GM18907 (cell line): ENCODE data around the gene REELD1.

Experiments used
- ATAC-seq: cut with Tn5 transposase; IDR thresholded peaks from one replicate; pipeline ENCODE4 v1.9.1; 2021; ENCODE audit warnings: mild to moderate bottlenecking, moderate library complexity; ENCODE audit not compliant: unreplicated experiment

Gene REELD1

GRCh38 chr4:146224326-146224966 is 10.1 kb downstream of the REELD1 start:
- no peak for ATAC-seq

DNA sequence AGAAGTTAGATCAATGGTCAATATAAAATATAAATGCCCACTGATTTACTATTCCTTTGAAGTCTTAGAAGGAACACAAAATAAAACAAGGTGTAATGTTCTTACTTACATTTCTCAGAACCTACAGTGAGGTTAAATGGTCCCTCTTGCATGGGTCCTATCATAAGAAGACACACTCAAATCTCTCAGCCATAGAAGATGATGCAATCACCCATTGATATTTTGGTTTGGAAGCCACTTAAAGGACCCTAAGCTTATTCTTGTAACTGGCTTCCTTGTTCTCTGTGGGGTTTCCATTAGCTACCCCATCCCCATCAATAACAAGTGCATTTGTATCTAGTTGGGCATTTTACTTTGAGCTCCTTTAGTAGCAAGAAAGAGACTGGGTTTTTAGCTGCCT is 15.1 kb downstream of the REELD1 start:
- ATAC-seq: no peak

DNA sequence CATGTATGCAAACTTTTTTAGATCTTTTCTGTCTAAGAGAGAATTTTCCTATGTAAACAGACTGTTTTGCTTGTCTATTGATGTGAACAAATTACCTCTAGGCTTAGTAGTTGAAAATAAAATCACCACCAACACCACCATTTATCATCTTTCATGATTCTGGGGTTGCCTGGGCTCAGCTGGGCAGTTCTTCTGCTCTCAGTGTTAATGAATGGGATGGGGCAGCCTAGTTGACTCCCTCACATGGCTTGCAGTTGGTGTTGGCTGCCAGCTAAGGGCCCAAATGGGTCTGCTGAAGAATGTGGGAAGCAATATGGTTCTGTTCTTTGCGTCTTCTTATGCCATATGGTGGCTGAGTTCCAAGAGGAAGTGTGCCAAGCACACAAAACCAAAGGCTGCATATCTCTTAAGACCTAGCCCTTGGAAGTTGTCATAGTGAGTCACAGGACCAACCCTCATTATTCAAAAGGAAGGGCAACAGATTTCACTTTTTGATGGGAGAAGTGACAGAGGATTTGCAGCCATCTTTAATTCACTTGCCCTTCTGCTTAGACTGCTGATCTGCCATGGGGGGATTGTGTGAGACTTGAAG is 17.9 kb downstream of the REELD1 start:
- ATAC-seq: no peak

- no peak for ATAC-seq
Measured at GRCh38 chr4:146235654-146236177, 21.4 kb downstream of the REELD1 start.

DNA sequence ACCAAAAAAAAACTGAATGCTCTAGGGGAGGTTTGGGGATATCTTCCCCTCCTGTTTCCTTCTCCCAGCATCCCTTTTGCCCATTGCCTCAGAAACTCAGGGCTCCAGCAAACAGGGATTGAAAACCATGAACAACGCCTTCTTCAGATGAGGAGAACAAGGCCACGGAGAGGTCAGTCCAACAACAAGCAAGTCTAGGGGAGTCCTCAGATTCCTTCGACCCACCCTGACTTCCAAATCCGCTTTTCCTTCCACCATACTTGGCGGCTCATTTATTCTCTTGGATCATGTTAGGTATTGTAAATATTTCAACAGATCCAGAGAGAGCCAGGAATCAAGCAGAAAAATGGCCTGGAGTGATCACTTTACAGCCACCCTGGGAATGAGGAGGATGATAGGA is 21.9 kb downstream of the REELD1 start:
- no peak for ATAC-seq

GRCh38 chr4:146237092-146237491 is 22.8 kb downstream of the REELD1 start:
- ATAC-seq: no peak

DNA sequence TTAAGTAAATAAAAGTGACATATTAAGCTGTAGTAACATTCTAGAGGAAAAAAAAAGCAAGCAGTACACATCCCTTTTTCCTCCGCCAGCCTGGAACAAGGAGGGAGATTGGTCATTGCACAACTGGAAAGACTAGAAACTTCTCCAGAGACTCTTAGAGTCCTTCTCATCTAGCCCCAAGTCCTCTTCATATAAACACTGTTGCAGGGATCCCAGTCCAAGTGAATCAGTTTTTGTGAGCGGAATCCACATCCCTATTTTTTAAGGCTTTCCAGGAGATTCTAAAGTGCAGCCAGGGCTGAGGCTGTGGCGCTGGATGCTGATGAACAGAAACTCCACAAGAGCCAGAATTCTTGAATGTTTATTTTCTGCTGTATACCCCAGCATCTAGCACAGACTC is 23.8 kb downstream of the REELD1 start:
- no peak for ATAC-seq

GRCh38 chr4:146243141-146243882 is 29.0 kb downstream of the REELD1 start:
- peak; percentile 79 for ATAC-seq

DNA sequence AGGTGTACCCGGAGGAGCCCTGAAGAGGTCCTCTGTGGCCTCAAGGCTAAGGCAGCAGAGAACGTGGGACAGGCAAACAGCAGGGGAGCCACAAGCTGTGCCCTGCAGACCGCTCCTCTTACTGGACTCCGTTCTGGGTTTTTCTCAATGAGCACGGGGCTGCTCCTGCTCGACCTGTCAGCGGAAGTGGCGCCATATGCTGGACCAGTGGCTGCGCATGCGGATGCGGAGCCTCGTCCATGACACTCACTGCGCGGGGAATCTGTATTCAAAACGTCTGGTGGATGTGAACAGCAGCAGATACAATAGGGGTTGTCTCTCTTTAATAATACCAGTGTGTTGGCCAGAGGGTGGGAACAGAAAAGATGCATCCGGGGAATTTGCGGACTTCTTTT is 29.5 kb downstream of the REELD1 start:
- ATAC-seq: no peak

- no peak for ATAC-seq
Measured at GRCh38 chr4:146244496-146244895, 30.2 kb downstream of the REELD1 start.

- ATAC-seq: no peak
Measured at GRCh38 chr4:146245246-146245645, 30.9 kb downstream of the REELD1 start.

DNA sequence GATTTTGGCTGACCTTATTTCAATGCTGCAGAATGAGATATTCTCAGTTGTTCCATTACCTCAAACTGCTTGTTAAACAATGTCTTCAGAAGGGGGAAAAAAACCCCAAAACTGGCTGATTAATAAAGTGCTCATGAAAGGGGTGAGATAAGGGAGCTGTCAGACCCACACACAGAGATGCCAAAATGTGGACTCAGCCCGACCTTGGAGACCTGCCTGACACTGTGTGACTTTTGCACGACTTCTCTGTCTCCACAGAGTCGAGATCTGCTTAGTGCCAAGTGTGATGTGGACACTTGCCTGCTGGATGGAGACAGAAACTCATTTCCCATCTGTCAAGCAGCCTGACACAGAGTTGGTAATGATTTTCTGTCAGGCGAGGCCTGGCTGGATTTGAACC is 31.5 kb downstream of the REELD1 start:
- no peak for ATAC-seq

DNA sequence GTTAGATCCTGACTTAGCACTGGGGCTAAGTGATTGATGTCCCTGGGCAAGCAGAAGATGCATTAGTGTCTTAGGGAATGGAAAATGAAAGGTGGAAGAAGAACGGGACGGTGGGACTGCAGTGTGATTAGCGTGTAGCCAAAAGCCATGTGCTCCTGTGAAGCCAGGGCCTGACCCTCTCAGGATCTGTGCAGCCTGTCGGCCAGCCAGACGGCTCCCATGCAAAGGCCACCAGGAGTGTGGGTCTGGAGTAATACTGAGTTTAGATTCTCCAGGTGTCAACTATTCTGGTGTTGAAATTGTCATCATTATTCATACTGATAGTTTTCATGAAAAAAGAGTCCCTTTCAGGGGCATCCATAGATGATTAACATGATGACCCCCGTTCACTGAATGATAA is 32.0 kb downstream of the REELD1 start:
- ATAC-seq: no peak

DNA sequence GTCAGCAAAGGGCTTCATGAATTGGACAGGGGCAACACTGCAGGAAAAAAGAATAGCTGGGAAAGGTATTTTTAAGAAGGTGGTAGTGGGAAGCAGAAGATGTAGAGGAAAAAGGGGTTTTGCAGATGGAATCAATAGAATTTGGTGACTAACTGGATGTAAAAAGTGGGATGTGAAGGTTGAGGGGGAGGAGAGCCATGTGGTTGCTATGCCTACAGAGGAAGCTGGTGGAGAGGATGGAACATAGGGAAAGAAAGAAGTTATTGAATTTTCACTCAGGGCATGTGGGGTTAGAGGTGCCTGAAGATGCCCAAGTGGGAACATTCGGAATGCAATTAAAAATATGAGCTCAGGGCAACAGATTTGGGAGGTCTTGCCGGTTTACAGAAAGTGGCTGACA is 33.0 kb downstream of the REELD1 start:
- ATAC-seq: no peak

- ATAC-seq: no peak
Measured at GRCh38 chr4:146252969-146253611, 38.8 kb downstream of the REELD1 start.

- ATAC-seq: no peak
Measured at GRCh38 chr4:146255463-146255862, 41.1 kb downstream of the REELD1 start.

GRCh38 chr4:146255874-146256273 is 41.5 kb downstream of the REELD1 start:
- no peak for ATAC-seq

DNA sequence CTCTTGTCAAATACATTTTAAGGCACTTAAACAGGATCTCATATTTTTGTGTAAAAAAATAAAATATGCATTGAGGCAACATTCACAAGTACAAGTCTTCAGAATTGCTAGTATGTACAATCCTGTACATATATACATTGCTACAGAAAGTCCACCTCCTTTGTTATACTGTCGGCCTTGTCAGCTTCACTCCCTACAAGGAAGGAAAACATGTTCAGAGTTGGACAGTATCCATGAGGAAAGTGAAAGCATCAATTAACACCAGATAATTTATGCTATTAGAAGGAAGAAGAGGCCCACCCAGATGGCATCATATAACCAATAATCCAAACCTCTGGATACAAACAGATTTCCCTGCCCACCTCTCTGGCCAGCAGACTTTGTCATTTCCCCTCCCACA is 42.0 kb downstream of the REELD1 start:
- ATAC-seq: no peak

DNA sequence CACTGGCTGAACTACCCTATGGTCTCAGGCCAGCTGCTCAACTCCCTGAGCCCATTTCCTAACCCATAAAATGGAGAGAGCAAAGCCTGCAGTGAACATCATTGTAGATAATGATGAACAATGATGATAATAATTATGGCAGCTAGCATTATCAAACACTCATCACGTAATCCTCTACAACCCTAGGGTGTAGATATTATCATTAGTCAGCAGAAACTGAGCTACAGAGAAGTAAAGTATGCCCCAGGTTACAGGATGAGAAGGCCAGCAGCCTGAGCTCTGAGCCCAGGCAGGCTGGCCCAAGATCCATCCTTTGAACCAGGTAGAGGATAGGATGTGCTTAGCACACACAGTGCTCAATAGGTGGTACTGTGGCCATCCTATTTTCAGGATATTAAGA is 43.2 kb downstream of the REELD1 start:
- no peak for ATAC-seq

DNA sequence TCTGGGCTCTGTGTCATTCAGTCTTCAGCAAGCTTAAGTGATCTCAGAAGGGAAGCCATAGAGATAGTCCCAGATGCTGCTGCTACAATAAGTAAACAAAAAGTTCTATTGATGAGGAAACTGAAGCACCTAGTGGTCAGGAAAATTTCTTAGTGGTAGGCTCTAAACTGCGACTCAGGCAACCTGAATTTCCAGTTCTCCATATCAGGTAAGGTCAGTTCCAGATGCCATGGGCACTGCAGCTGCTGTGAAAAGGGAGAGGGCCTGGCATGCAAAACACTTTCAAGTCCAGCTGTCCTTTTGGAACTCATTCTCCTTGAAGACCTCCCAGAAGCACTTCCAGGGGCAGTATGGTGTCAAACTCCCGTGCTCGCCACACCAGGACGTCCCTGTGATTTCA is 46.2 kb downstream of the REELD1 start:
- ATAC-seq: no peak

GRCh38 chr4:146261041-146261440 is 46.7 kb downstream of the REELD1 start:
- ATAC-seq: no peak

DNA sequence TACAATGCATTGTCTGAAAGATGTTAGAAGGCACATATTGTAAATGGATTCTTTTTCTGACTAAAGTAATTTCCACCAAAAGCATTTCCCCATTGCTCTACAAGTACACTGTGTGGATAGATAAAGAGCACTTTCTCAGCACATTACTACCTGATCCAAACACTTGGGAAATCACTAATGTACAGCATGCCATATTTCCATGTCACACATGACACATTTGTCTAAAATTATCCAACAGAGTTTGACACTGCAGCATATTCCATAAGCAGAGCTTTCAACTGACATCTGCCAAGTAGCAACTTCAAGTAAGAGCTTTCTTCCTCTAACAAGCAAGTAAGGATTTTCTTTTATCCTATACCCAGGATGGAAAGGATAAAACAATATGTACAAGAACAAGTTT is 49.5 kb downstream of the REELD1 start:
- ATAC-seq: no peak
